IMR-90 (cell line): Measurements from ENCODE around the gene NUBP2. TPM values are rescaled to one million over a fixed set of nuclear protein-coding genes. Genes with fewer than 3 reads are reported as not detected.

Source experiments
- ATAC-seq: fragments of 200-7000 bp; cut with Tn5 transposase; 2 replicates; pipeline ENCODE4 v1.9.1; 2020; ENCODE audit warnings: low read depth, mild to moderate bottlenecking, moderate library complexity
- BruUV-seq: library from RNA; stranded (reverse); fragments of 400-500 nt; replicated peaks from 2 replicates; lab custom pipeline; 2021; lab: Mats Ljungman, UMichigan
- CTCF ChIA-PET: fragments of 300-600 bp; formaldehyde crosslinking; extraction: SDS; loops from one replicate; lab custom pipeline; 2021; ENCODE audit warnings: antibody characterized with exemption; lab: Yijun Ruan, JAX
- POLR2A ChIA-PET: fragments of 300-600 bp; sonication (Branson Sonifier 250); formaldehyde crosslinking; loops from one replicate; lab custom pipeline; 2022; ENCODE audit warnings: antibody characterized with exemption; ENCODE audit not compliant: unreplicated experiment; lab: Charles Lee
- DNase-seq: peaks from one replicate; pipeline ENCODE4 v3.0.0; 2013
- H2AFZ ChIP-seq: replicated peaks from 2 replicates; pipeline ENCODE3; 2013; ENCODE audit warnings: low read length, mild to moderate bottlenecking; ENCODE audit not compliant: poor library complexity
- H2AK5ac ChIP-seq: 2 replicates; pipeline ENCODE4 v1.6.1; 2013; ENCODE audit warnings: low read depth, low read length, inconsistent platforms
- H2AK9ac ChIP-seq: replicated peaks from 2 replicates; pipeline ENCODE3; 2013; ENCODE audit warnings: mild to moderate bottlenecking, low read depth, low read length, moderate library complexity; ENCODE audit not compliant: poor library complexity
- H2BK120ac ChIP-seq: 2 replicates; pipeline ENCODE4 v1.6.1; 2013; ENCODE audit warnings: low read depth, low read length, inconsistent platforms
- H2BK15ac ChIP-seq: 3 replicates; pipeline ENCODE4 v1.6.1; 2013; ENCODE audit warnings: low read depth, low read length, inconsistent platforms
- H2BK20ac ChIP-seq: 2 replicates; pipeline ENCODE4 v1.6.1; 2013; ENCODE audit warnings: low read depth, mild to moderate bottlenecking, inconsistent platforms, low read length, moderate library complexity
- H2BK5ac ChIP-seq: 2 replicates; pipeline ENCODE4 v1.6.1; 2013; ENCODE audit warnings: mild to moderate bottlenecking, low read depth, low read length, inconsistent platforms; ENCODE audit not compliant: poor library complexity, severe bottlenecking
- H3K14ac ChIP-seq: replicated peaks from 2 replicates; pipeline ENCODE4 v1.6.1; 2013; ENCODE audit warnings: low read depth, low read length, inconsistent platforms
- H3K18ac ChIP-seq: 2 replicates; pipeline ENCODE4 v1.6.1; 2013; ENCODE audit warnings: low read depth, low read length, control low read depth
- H3K23ac ChIP-seq: 2 replicates; pipeline ENCODE4 v1.6.1; 2013; ENCODE audit warnings: low read depth, low read length, inconsistent platforms
- H3K27ac ChIP-seq: 2 replicates; pipeline ENCODE4 v1.5.1; 2013; ENCODE audit warnings: mild to moderate bottlenecking, control low read depth, low read length; ENCODE audit not compliant: insufficient read depth
- H3K27me3 ChIP-seq: 2 replicates; pipeline ENCODE4 v1.6.1; 2013; ENCODE audit warnings: low read length; ENCODE audit not compliant: control insufficient read depth, insufficient read depth
- H3K36me3 ChIP-seq: 2 replicates; pipeline ENCODE4 v1.6.1; 2013; ENCODE audit warnings: low read length, mixed read lengths; ENCODE audit not compliant: control insufficient read depth, insufficient read depth
- H3K4ac ChIP-seq: 2 replicates; pipeline ENCODE4 v1.6.1; 2013; ENCODE audit warnings: low read depth, low read length, inconsistent platforms
- H3K4me1 ChIP-seq: 2 replicates; pipeline ENCODE4 v1.6.1; 2013; ENCODE audit warnings: low read length, mixed read lengths; ENCODE audit not compliant: control insufficient read depth, insufficient read depth
- H3K4me2 ChIP-seq: 2 replicates; pipeline ENCODE4 v1.6.1; 2013; ENCODE audit warnings: low read depth, mild to moderate bottlenecking, control low read depth, low read length, moderate library complexity
- H3K4me3 ChIP-seq: 2 replicates; pipeline ENCODE4 v1.5.1; 2013; ENCODE audit warnings: low read depth, mild to moderate bottlenecking, control low read depth, low read length, moderate library complexity; ENCODE audit not compliant: insufficient read depth
- H3K56ac ChIP-seq: 2 replicates; pipeline ENCODE4 v1.6.1; 2013; ENCODE audit warnings: low read length, inconsistent platforms; ENCODE audit not compliant: insufficient read depth; ENCODE audit errors: extremely low read depth
- H3K79me1 ChIP-seq, 2 experiments: 2 replicates each; pipeline ENCODE4 v1.6.1; 2013; ENCODE audit warnings: low read length in 2 of 2, inconsistent platforms in 1 of 2, low read depth in 1 of 2
- H3K9ac ChIP-seq: 2 replicates; pipeline ENCODE4 v1.6.1; 2013; ENCODE audit warnings: low read depth, low read length, control low read depth
- H3K9me1 ChIP-seq: 2 replicates; pipeline ENCODE4 v1.6.1; 2013; ENCODE audit warnings: low read length, inconsistent platforms; ENCODE audit not compliant: insufficient read depth
- H3K9me3 ChIP-seq: 2 replicates; pipeline ENCODE4 v1.6.1; 2013; ENCODE audit warnings: low read length; ENCODE audit not compliant: control insufficient read depth, insufficient read depth
- H4K20me1 ChIP-seq: 2 replicates; pipeline ENCODE4 v1.6.1; 2013; ENCODE audit warnings: low read length, inconsistent platforms; ENCODE audit not compliant: insufficient read depth
- H4K5ac ChIP-seq: 2 replicates; pipeline ENCODE4 v1.6.1; 2013; ENCODE audit warnings: mild to moderate bottlenecking, low read depth, low read length, control low read depth
- H4K8ac ChIP-seq, 2 experiments: 2 replicates each; pipeline ENCODE4 v1.6.1; 2013; ENCODE audit warnings: low read depth in 2 of 2, low read length in 2 of 2, control low read depth in 1 of 2, inconsistent platforms in 1 of 2
- H4K91ac ChIP-seq: 2 replicates; pipeline ENCODE4 v1.6.1; 2013; ENCODE audit warnings: low read depth, low read length, inconsistent platforms; ENCODE audit not compliant: insufficient read depth
- BHLHE40 ChIP-seq: fragments of 150-350 bp; IDR thresholded peaks from 2 replicates; pipeline ENCODE4 v1.6.1; 2016; ENCODE audit warnings: mild to moderate bottlenecking, low read depth, low read length
- CEBPB ChIP-seq: IDR thresholded peaks from 2 replicates; pipeline ENCODE4 v1.6.1; 2012; ENCODE audit warnings: low read depth, low read length, improper control_type of control experiment
- CHD1 ChIP-seq: IDR thresholded peaks from 2 replicates; pipeline ENCODE4 v1.6.1; 2012; ENCODE audit warnings: low read depth, low read length, improper control_type of control experiment
- MAFK ChIP-seq: IDR thresholded peaks from 2 replicates; pipeline ENCODE4 v1.6.1; 2012; ENCODE audit warnings: low read depth, low read length, improper control_type of control experiment
- MAZ ChIP-seq: IDR thresholded peaks from 2 replicates; pipeline ENCODE4 v1.6.1; 2012; ENCODE audit warnings: low read depth, mild to moderate bottlenecking, low read length, improper control_type of control experiment, moderate library complexity, borderline replicate concordance
- MXI1 ChIP-seq: IDR thresholded peaks from 2 replicates; pipeline ENCODE4 v1.6.1; 2012; ENCODE audit warnings: low read depth, mild to moderate bottlenecking, low read length, moderate library complexity, borderline replicate concordance
- POLR2A ChIP-seq: IDR thresholded peaks from 2 replicates; pipeline ENCODE4 v1.6.1; 2012; ENCODE audit warnings: mild to moderate bottlenecking, low read depth, low read length
- RAD21 ChIP-seq: IDR thresholded peaks from 2 replicates; pipeline ENCODE4 v1.6.1; 2012; ENCODE audit warnings: low read length, improper control_type of control experiment
- RCOR1 ChIP-seq: IDR thresholded peaks from 2 replicates; pipeline ENCODE4 v1.6.1; 2012; ENCODE audit warnings: mild to moderate bottlenecking, low read length, improper control_type of control experiment; ENCODE audit not compliant: insufficient replicate concordance
- RFX5 ChIP-seq: IDR thresholded peaks from 2 replicates; pipeline ENCODE4 v1.8.0; 2012; ENCODE audit warnings: low read depth, mild to moderate bottlenecking, low read length, moderate library complexity
- WGBS, 2 experiments: methylation state at CpG; one replicate each; pipeline versions ENCODE4 v1.1.5 to v1.1.7; 2013; ENCODE audit warnings: missing lambda C conversion rate in 2 of 2; ENCODE audit not compliant: insufficient read length in 1 of 2; ENCODE audit errors: extremely low coverage in 2 of 2; 5-methylcytosine and 5-hydroxymethylcytosine counted together
- dilution Hi-C: fragments of 300-500 bp; cut with HindIII; formaldehyde crosslinking; loops from one replicate; pipeline ENCODE4 v1.14.3; 2018; ENCODE audit warnings: low sequenced_read_pairs; ENCODE audit not compliant: unreplicated experiment
- in situ Hi-C: fragments of 300-500 bp; cut with MboI; formaldehyde crosslinking; loops from 3 replicates; pipeline ENCODE4 v1.14.3; 2019; ENCODE audit warnings: low sequenced_read_pairs, inconsistent platforms, mixed read lengths
- intact Hi-C: fragments of 100-400 bp; cut with micrococcal nuclease; formaldehyde crosslinking; loops from 2 replicates; pipeline ENCODE4 v1.10.0; 2022
- polyA plus RNA-seq, 3 experiments: library from polyadenylated mRNA; depleted of rRNA; stranded (reverse); fragments of >200 nt; gene quantifications; 2 replicates each; pipeline ENCODE4 v1.2.3, GENCODE V29; 2012; ENCODE audit warnings: low replicate concordance in 1 of 3
- total RNA-seq: library from RNA; depleted of rRNA; stranded (reverse); fragments of >200 nt; gene quantifications from 2 replicates; pipeline ENCODE4 v1.2.3, GENCODE V29; 2012
- TF ChIP-seq, protein P1 (sequence below): fragments of 150-350 bp; IDR thresholded peaks from 2 replicates; pipeline ENCODE4 v1.6.1; 2016; ENCODE audit warnings: low read depth, mild to moderate bottlenecking, low read length, moderate library complexity, borderline replicate concordance
- TF ChIP-seq, protein P2 (sequence below): conservative IDR thresholded peaks from 2 replicates; pipeline ENCODE4 v1.5.1; 2012; ENCODE audit warnings: mild to moderate bottlenecking, low read depth, low read length, improper control_type of control experiment
- TF ChIP-seq, protein P3 (sequence below): fragments of 150-350 bp; IDR thresholded peaks from 2 replicates; pipeline ENCODE4 v1.6.1; 2017; ENCODE audit warnings: mild to moderate bottlenecking, antibody characterized with exemption, low read length, low read depth

NUBP2 gene
- total and polyA plus RNA-seq, 2 of the 4 experiments (the other 2 are of a cell fraction) = 62.6 to 131 TPM

- no peak overlapping the region for H2BK5ac ChIP-seq
- DNase-seq = no peak
- TF ChIP-seq MAFK (no peak), CEBPB (no peak), POLR2A (no peak), RFX5 (no peak), MAZ (no peak), CHD1 (no peak), RAD21 (peak; percentile 37), RCOR1 (no peak), BHLHE40 (no peak), MXI1 (no peak)
- TF ChIP-seq, protein P1, sequence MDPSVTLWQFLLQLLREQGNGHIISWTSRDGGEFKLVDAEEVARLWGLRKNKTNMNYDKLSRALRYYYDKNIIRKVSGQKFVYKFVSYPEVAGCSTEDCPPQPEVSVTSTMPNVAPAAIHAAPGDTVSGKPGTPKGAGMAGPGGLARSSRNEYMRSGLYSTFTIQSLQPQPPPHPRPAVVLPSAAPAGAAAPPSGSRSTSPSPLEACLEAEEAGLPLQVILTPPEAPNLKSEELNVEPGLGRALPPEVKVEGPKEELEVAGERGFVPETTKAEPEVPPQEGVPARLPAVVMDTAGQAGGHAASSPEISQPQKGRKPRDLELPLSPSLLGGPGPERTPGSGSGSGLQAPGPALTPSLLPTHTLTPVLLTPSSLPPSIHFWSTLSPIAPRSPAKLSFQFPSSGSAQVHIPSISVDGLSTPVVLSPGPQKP = no peak
- TF ChIP-seq, protein P2, sequence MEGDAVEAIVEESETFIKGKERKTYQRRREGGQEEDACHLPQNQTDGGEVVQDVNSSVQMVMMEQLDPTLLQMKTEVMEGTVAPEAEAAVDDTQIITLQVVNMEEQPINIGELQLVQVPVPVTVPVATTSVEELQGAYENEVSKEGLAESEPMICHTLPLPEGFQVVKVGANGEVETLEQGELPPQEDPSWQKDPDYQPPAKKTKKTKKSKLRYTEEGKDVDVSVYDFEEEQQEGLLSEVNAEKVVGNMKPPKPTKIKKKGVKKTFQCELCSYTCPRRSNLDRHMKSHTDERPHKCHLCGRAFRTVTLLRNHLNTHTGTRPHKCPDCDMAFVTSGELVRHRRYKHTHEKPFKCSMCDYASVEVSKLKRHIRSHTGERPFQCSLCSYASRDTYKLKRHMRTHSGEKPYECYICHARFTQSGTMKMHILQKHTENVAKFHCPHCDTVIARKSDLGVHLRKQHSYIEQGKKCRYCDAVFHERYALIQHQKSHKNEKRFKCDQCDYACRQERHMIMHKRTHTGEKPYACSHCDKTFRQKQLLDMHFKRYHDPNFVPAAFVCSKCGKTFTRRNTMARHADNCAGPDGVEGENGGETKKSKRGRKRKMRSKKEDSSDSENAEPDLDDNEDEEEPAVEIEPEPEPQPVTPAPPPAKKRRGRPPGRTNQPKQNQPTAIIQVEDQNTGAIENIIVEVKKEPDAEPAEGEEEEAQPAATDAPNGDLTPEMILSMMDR = peak; percentile 27; the same call in 1 of the 2 replicates
- TF ChIP-seq, protein P3, sequence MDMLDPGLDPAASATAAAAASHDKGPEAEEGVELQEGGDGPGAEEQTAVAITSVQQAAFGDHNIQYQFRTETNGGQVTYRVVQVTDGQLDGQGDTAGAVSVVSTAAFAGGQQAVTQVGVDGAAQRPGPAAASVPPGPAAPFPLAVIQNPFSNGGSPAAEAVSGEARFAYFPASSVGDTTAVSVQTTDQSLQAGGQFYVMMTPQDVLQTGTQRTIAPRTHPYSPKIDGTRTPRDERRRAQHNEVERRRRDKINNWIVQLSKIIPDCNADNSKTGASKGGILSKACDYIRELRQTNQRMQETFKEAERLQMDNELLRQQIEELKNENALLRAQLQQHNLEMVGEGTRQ = no peak
Measured at GRCh38 chr16:1763521-1764511, 18.9 kb upstream of the NUBP2 start.

More at GRCh38 chr16:1763521-1764511, 18.9 kb upstream of the NUBP2 start:
- H3K56ac ChIP-seq = no peak overlapping the region
- H4K8ac ChIP-seq = no peak overlapping the region
- in situ Hi-C loops = loop anchor here (5.0 kb wide), 1 partner anchor 52 kb away; no protein-coding TSS in a partner anchor
- intact Hi-C loops = no loop called here
- no peak overlapping the region for H2AK5ac ChIP-seq
- no peak overlapping the region for H3K4me3 ChIP-seq
- H3K4me2 ChIP-seq = no peak overlapping the region
- H2BK20ac ChIP-seq = no peak overlapping the region
- WGBS, 2 experiments = 63% methylated on average over 18 of the region's 81 CpGs; no CpG with 5 or more reads in 1 of the 2 experiments
- H2AK9ac ChIP-seq = no peak overlapping the region
- no peak overlapping the region for H3K14ac ChIP-seq
- H4K91ac ChIP-seq = no peak overlapping the region
- H3K9me3 ChIP-seq = no peaks in the 10 kb centered on the region
- H3K27me3 ChIP-seq = no peaks in the 10 kb centered on the region
- H3K9me1 ChIP-seq = no peaks in the 10 kb centered on the region
- no peak overlapping the region for H2BK15ac ChIP-seq
- H2AFZ ChIP-seq = no peak overlapping the region
- H3K36me3 ChIP-seq = peaks cover 83% of the 10 kb centered on the region
- no peak overlapping the region for H3K18ac ChIP-seq
- H3K27ac ChIP-seq = no peak overlapping the region
- no peak overlapping the region for H3K23ac ChIP-seq
- no peaks in the 10 kb centered on the region for H3K4me1 ChIP-seq
- H2BK120ac ChIP-seq = no peak overlapping the region
- H3K9ac ChIP-seq = no peak overlapping the region
- H3K4ac ChIP-seq = no peak overlapping the region
- POLR2A ChIA-PET = no interaction called here
- dilution Hi-C loops = no loop called here
- ATAC-seq = no peak
- no peaks in the 10 kb centered on the region; the same call in 1 of the 2 replicates for H4K20me1 ChIP-seq
- H4K5ac ChIP-seq = no peak overlapping the region
- H3K79me1 ChIP-seq = no peaks in the 10 kb centered on the region
- BruUV-seq = no TSS peak
- CTCF ChIA-PET = interaction anchor here (1.3 kb wide), 1 partner anchor 51 kb away, joined by 4 read pairs; no protein-coding TSS in a partner anchor
